Loucy (cell line): ENCODE data around the gene SEMA6A.

ENCODE experiments used
- H2AFZ ChIP-seq: fragments of 200-600 bp; sonication (generic); 2 replicates; pipeline ENCODE4 v1.6.0; 2016; ENCODE audit warnings: antibody characterized with exemption, mild to moderate bottlenecking, low read length, moderate library complexity
- H3F3A ChIP-seq: fragments of 200-600 bp; 2 replicates; pipeline ENCODE4 v1.6.0; 2016; ENCODE audit warnings: antibody characterized with exemption, low read depth, mild to moderate bottlenecking
- H3K27me3 ChIP-seq: fragments of 200-600 bp; sonication (generic); 2 replicates; pipeline ENCODE4 v1.6.1; 2014; ENCODE audit warnings: low read length, mild to moderate bottlenecking; ENCODE audit not compliant: insufficient read depth, poor library complexity, severe bottlenecking
- H3K36me3 ChIP-seq: fragments of 200-600 bp; sonication (generic); 2 replicates; pipeline ENCODE4 v1.6.1; 2016; ENCODE audit warnings: low read length; ENCODE audit not compliant: insufficient read depth
- H3K4me1 ChIP-seq: fragments of 200-600 bp; sonication (generic); 2 replicates; pipeline ENCODE4 v1.5.1; 2014; ENCODE audit warnings: low read length, mild to moderate bottlenecking; ENCODE audit not compliant: insufficient read depth, poor library complexity, severe bottlenecking
- H3K4me2 ChIP-seq: fragments of 200-600 bp; sonication (generic); 2 replicates; pipeline ENCODE4 v1.6.0; 2014; ENCODE audit warnings: antibody characterized with exemption, low read length, low read depth, mild to moderate bottlenecking; ENCODE audit not compliant: poor library complexity, severe bottlenecking
- H3K4me3 ChIP-seq: fragments of 200-600 bp; sonication (generic); 2 replicates; pipeline ENCODE4 v1.5.1; 2014; ENCODE audit warnings: low read length, mild to moderate bottlenecking, mixed read lengths; ENCODE audit not compliant: poor library complexity, severe bottlenecking
- H3K79me2 ChIP-seq: fragments of 200-600 bp; sonication (generic); 2 replicates; pipeline ENCODE4 v1.6.1; 2014; ENCODE audit warnings: low read length; ENCODE audit not compliant: insufficient read depth
- H3K9ac ChIP-seq: fragments of 200-600 bp; sonication (generic); 2 replicates; pipeline ENCODE4 v1.6.0; 2014; ENCODE audit warnings: mild to moderate bottlenecking, low read depth, low read length, moderate library complexity; ENCODE audit not compliant: poor library complexity, severe bottlenecking
- H3K9me2 ChIP-seq: fragments of 200-600 bp; sonication (generic); replicated peaks from 2 replicates; pipeline ENCODE4 v1.6.1; 2016; ENCODE audit warnings: low read depth, low read length, mixed read lengths
- H3K9me3 ChIP-seq: fragments of 200-600 bp; sonication (generic); 2 replicates; pipeline ENCODE4 v1.6.1; 2014; ENCODE audit warnings: mild to moderate bottlenecking, antibody characterized with exemption, low read length, low read depth; ENCODE audit not compliant: insufficient read depth
- H4K20me1 ChIP-seq: fragments of 200-600 bp; sonication (generic); 2 replicates; pipeline ENCODE4 v1.6.0; 2014; ENCODE audit warnings: antibody characterized with exemption, low read length, mild to moderate bottlenecking; ENCODE audit not compliant: insufficient read depth, poor library complexity, severe bottlenecking
- CTCF ChIP-seq: fragments of 200-600 bp; sonication (generic); conservative IDR thresholded peaks from 2 replicates; pipeline ENCODE4 v1.5.1; 2014; ENCODE audit warnings: mild to moderate bottlenecking, antibody characterized with exemption, low read length
- EZH2phosphoT487 ChIP-seq: fragments of 200-600 bp; IDR thresholded peaks from 2 replicates; pipeline ENCODE4 v1.6.1; 2018; ENCODE audit warnings: antibody characterized with exemption, mild to moderate bottlenecking, moderate library complexity, borderline replicate concordance

SEMA6A gene

GRCh38 chr5:116462500-116462899, 112.1 kb downstream of the SEMA6A start:
- Histone ChIP-seq H3K36me3 (no peaks in the 10 kb centered on the region), H3K4me1 (peaks cover 15% of the 10 kb centered on the region), H4K20me1 (no peaks in the 10 kb centered on the region), H3F3A (no peaks in the 10 kb centered on the region; the same call in 1 of the 2 replicates), H3K4me3 (no peak overlapping the region), H3K27me3 (no peaks in the 10 kb centered on the region), H3K9ac (no peak overlapping the region), H2AFZ (no peak overlapping the region), H3K9me3 (no peaks in the 10 kb centered on the region), H3K4me2 (no peak overlapping the region), H3K9me2 (no peaks in the 10 kb centered on the region), H3K79me2 (no peaks in the 10 kb centered on the region)
- TF ChIP-seq CTCF (no peak), EZH2phosphoT487 (no peak)

- H3K4me1 ChIP-seq = peaks cover 18% of the 10 kb centered on the region
- TF ChIP-seq EZH2phosphoT487 (no peak), CTCF (no peak)
- H2AFZ ChIP-seq = no peak overlapping the region
- no peaks in the 10 kb centered on the region for H3K27me3 ChIP-seq
- no peaks in the 10 kb centered on the region; the same call in 1 of the 2 replicates for H3F3A ChIP-seq
- H3K9me2 ChIP-seq = no peaks in the 10 kb centered on the region
- H3K4me3 ChIP-seq = no peak overlapping the region
- no peak overlapping the region for H3K9ac ChIP-seq
- H3K79me2 ChIP-seq = no peaks in the 10 kb centered on the region
- no peaks in the 10 kb centered on the region for H3K9me3 ChIP-seq
- H3K36me3 ChIP-seq = no peaks in the 10 kb centered on the region
- no peaks in the 10 kb centered on the region for H4K20me1 ChIP-seq
- no peak overlapping the region for H3K4me2 ChIP-seq
These were observed 115.3 kb downstream of the SEMA6A start for GRCh38 chr5:116459301-116459700.

- TF ChIP-seq EZH2phosphoT487 (no peak), CTCF (no peak)
- Histone ChIP-seq H3K4me3 (no peak overlapping the region), H3K79me2 (no peaks in the 10 kb centered on the region), H3K9ac (no peak overlapping the region), H3K4me2 (no peak overlapping the region), H3K9me2 (no peaks in the 10 kb centered on the region), H3K36me3 (no peaks in the 10 kb centered on the region), H3K9me3 (no peaks in the 10 kb centered on the region), H4K20me1 (no peaks in the 10 kb centered on the region), H3F3A (no peaks in the 10 kb centered on the region; the same call in 1 of the 2 replicates), H3K27me3 (no peaks in the 10 kb centered on the region), H2AFZ (no peak overlapping the region), H3K4me1 (peaks cover 21% of the 10 kb centered on the region)
These were observed 117.6 kb downstream of the SEMA6A start for GRCh38 chr5:116457062-116457461.
